ENCODE data around the gene CBX1. TPM values are rescaled to one million over a fixed set of nuclear protein-coding genes. Genes with fewer than 3 reads are reported as not detected.

CBX1 gene
- 10 to 100 TPM; 18.4 to 27.5 (median 22.3) TPM for total RNA-seq

GRCh38 chr17:48101012-48101720 lies at the start of gene CBX1:
CBX1 (minus strand) TSS chr17:48101478; CDS start chr17:48077004, 24,474 bp downstream.
- 1% methylated on average over 33 of the region's 79 CpGs for WGBS
- Histone ChIP-seq H3K27ac (peak within 1 kb of the TSS; percentile 91), H3K4me1 (peaks cover 16% of the 10 kb centered on the region), H3K4me3 (peak within 1 kb of the TSS; percentile 96), H3K36me3 (no peaks in the 10 kb centered on the region), H3K27me3 (no peaks in the 10 kb centered on the region), H3K9me3 (no peaks in the 10 kb centered on the region)
- TF ChIP-seq POLR2A (IDR thresholded peaks at IDR 0.05), result no peak
- TF ChIP-seq POLR2AphosphoS5 (IDR thresholded peaks at IDR 0.05), result peak in 1 of 3 donors; percentile 33
- DNase-seq (ENCODE audit: low spot score in 2 of 2), result peak; percentile 94 to 96

GRCh38 chr17:48150597-48151001 lies 49.3 kb upstream of the CBX1 start:
- H3K27ac ChIP-seq, result no peak overlapping the region
- no peak for DNase-seq (ENCODE audit: low spot score in 2 of 2)
- no peaks in the 10 kb centered on the region for H3K36me3 ChIP-seq
- WGBS, result 66% methylated on average over 11 of the region's 11 CpGs
- H3K4me3 ChIP-seq, result no peak overlapping the region
- peaks cover 79% of the 10 kb centered on the region for H3K27me3 ChIP-seq
- H3K9me3 ChIP-seq, result no peaks in the 10 kb centered on the region
- no peaks in the 10 kb centered on the region for H3K4me1 ChIP-seq
- TF ChIP-seq POLR2A (IDR thresholded peaks at IDR 0.05), result no peak
- TF ChIP-seq CTCF (IDR thresholded peaks at IDR 0.05), result no peak
- no peak for TF ChIP-seq POLR2AphosphoS5 (IDR thresholded peaks at IDR 0.05)
- TF ChIP-seq EP300 (IDR thresholded peaks at IDR 0.05), result no peak

DNA sequence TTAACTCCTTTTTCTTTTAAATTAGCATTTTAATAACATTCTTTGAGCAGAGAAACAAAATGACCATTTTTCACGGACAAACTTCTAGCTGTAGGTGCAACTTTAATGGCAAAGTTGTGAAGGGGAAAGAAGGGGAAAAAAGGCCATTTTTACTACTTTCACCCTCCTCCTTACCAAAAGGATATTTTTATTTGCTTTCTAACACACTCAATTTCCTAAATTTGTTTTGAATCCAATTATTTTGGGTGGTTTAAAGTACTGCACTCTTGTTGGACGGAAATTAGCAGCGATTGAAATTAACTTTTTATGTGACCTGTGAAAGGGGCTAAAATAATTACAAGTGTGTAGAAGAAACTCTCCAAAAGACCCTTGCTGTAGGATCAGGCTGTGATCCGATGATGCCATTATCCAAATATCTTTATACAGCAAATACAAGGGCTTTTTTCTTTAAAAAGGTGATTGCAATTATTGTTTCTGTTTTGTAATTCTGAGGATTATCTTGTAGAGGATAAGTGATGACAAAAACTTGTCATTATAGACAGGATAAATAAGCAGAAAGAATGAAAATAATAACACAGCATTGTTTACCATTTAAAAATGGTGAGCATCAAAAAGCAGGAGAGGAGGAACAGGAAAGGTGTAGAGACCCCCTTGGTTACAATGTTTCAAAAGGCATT lies 48.6 kb upstream of the CBX1 start:
- WGBS, result 85% methylated on average over 4 of the region's 4 CpGs
- no peak for DNase-seq (ENCODE audit: low spot score in 2 of 2)
- TF ChIP-seq POLR2AphosphoS5 (IDR thresholded peaks at IDR 0.05), result no peak
- TF ChIP-seq POLR2A (IDR thresholded peaks at IDR 0.05), result no peak
- no peak for TF ChIP-seq CTCF (IDR thresholded peaks at IDR 0.05)
- TF ChIP-seq EP300 (IDR thresholded peaks at IDR 0.05), result no peak
- no peaks in the 10 kb centered on the region for H3K9me3 ChIP-seq
- H3K27ac ChIP-seq, result no peak overlapping the region
- no peaks in the 10 kb centered on the region for H3K36me3 ChIP-seq
- no peaks in the 10 kb centered on the region for H3K4me1 ChIP-seq
- H3K4me3 ChIP-seq, result no peak overlapping the region
- H3K27me3 ChIP-seq, result peaks cover 73% of the 10 kb centered on the region

- H3K4me3 ChIP-seq, result no peak overlapping the region
- no peaks in the 10 kb centered on the region for H3K4me1 ChIP-seq
- no peak for DNase-seq (ENCODE audit: low spot score in 2 of 2)
- H3K9me3 ChIP-seq, result no peaks in the 10 kb centered on the region
- no peak for TF ChIP-seq EP300 (IDR thresholded peaks at IDR 0.05)
- TF ChIP-seq POLR2A (IDR thresholded peaks at IDR 0.05), result no peak
- TF ChIP-seq CTCF (IDR thresholded peaks at IDR 0.05), result no peak
- no peak for TF ChIP-seq POLR2AphosphoS5 (IDR thresholded peaks at IDR 0.05)
- H3K36me3 ChIP-seq, result no peaks in the 10 kb centered on the region
- H3K27ac ChIP-seq, result no peak overlapping the region
- H3K27me3 ChIP-seq, result peaks cover 73% of the 10 kb centered on the region
- WGBS, result 56% methylated on average over 16 of the region's 16 CpGs
These were observed 47.8 kb upstream of the CBX1 start for GRCh38 chr17:48148854-48149786.

- no peak for TF ChIP-seq POLR2AphosphoS5 (IDR thresholded peaks at IDR 0.05)
- TF ChIP-seq EP300 (IDR thresholded peaks at IDR 0.05), result no peak
- TF ChIP-seq POLR2A (IDR thresholded peaks at IDR 0.05), result no peak
- TF ChIP-seq CTCF (IDR thresholded peaks at IDR 0.05), result no peak
- 53% methylated on average over 14 of the region's 14 CpGs for WGBS
- DNase-seq (ENCODE audit: low spot score in 2 of 2), result no peak
These were observed 46.9 kb upstream of the CBX1 start for GRCh38 chr17:48148029-48148770.

More at GRCh38 chr17:48148029-48148770, 46.9 kb upstream of the CBX1 start:
- no peaks in the 10 kb centered on the region for H3K4me1 ChIP-seq
- H3K4me3 ChIP-seq, result no peak overlapping the region
- no peak overlapping the region for H3K27ac ChIP-seq
- H3K36me3 ChIP-seq, result no peaks in the 10 kb centered on the region
- no peaks in the 10 kb centered on the region for H3K9me3 ChIP-seq
- peaks cover 78% of the 10 kb centered on the region for H3K27me3 ChIP-seq

Data from suprapubic skin (tissue), 4 donors.